Measurements from ENCODE around the gene DCUN1D4.
"Not testable (repeated sequence)": the region's sequence is repeated elsewhere in the genome, so short reads cannot be mapped to it uniquely, and the experiment has no call there.

Gene DCUN1D4

GRCh38 chr4:51895158-51895557 is 52.2 kb downstream of the DCUN1D4 start:
- no peak for DNase-seq

GRCh38 chr4:51895816-51896408 is 53.0 kb downstream of the DCUN1D4 start:
- peak; percentile 53 for DNase-seq

- no peak for DNase-seq
These were observed 58.4 kb downstream of the DCUN1D4 start for GRCh38 chr4:51901363-51901762.

GRCh38 chr4:51906167-51906958 is 63.4 kb downstream of the DCUN1D4 start:
- no peak for DNase-seq

- DNase-seq: no peak
These were observed 64.2 kb downstream of the DCUN1D4 start for GRCh38 chr4:51907006-51907669.

GRCh38 chr4:51909236-51909703 is 66.3 kb downstream of the DCUN1D4 start:
- no peak for DNase-seq

GRCh38 chr4:51918251-51918650 is 75.3 kb downstream of the DCUN1D4 start:
- DNase-seq: no peak

GRCh38 chr4:51923343-51923742 is 80.4 kb downstream of the DCUN1D4 start:
- no peak for DNase-seq

- no peak for DNase-seq
These were observed 82.4 kb downstream of the DCUN1D4 start for GRCh38 chr4:51925307-51925706.

- no peak for DNase-seq
These were observed 87.6 kb downstream of the DCUN1D4 start for GRCh38 chr4:51930557-51930956.

- DNase-seq: no peak
These were observed 88.5 kb downstream of the DCUN1D4 start for GRCh38 chr4:51931461-51931860.

- no peak for DNase-seq
These were observed 89.3 kb downstream of the DCUN1D4 start for GRCh38 chr4:51932261-51932660.

- no peak for DNase-seq
These were observed 89.7 kb downstream of the DCUN1D4 start for GRCh38 chr4:51932684-51933083.

GRCh38 chr4:51940460-51940859 is 97.5 kb downstream of the DCUN1D4 start:
- not testable (repeated sequence) for DNase-seq

GRCh38 chr4:51942108-51942832 is 99.3 kb downstream of the DCUN1D4 start:
- no peak for DNase-seq

- no peak for DNase-seq
These were observed 99.9 kb downstream of the DCUN1D4 start for GRCh38 chr4:51942833-51943215.

GRCh38 chr4:51943221-51943620 is 100.3 kb downstream of the DCUN1D4 start:
- DNase-seq: no peak

GRCh38 chr4:51958199-51958968 is 115.4 kb downstream of the DCUN1D4 start:
- no peak for DNase-seq

- DNase-seq: no peak
These were observed 117.5 kb downstream of the DCUN1D4 start for GRCh38 chr4:51960486-51960885.

GRCh38 chr4:51963841-51964517 is 121.0 kb downstream of the DCUN1D4 start:
- no peak for DNase-seq

- no peak for DNase-seq
These were observed 122.9 kb downstream of the DCUN1D4 start for GRCh38 chr4:51965862-51966261.
